HFFc6 (cell line): Measurements from ENCODE around the gene XRCC3. TPM values are rescaled to one million over a fixed set of nuclear protein-coding genes. Genes with fewer than 3 reads are reported as not detected.

ENCODE experiments used
- DNase-seq: peaks from one replicate; pipeline ENCODE4 v3.0.0-alpha.2; 2018
- H3K27ac Mint-ChIP-seq: 2 replicates; pipeline ENCODE4 v1.8.0; 2020; ENCODE audit warnings: mild to moderate bottlenecking, mixed read lengths
- H3K27me3 Mint-ChIP-seq: 2 replicates; pipeline ENCODE4 v1.8.0; 2021; ENCODE audit warnings: mild to moderate bottlenecking, moderate library complexity, mixed read lengths; ENCODE audit not compliant: insufficient read depth
- H3K36me3 Mint-ChIP-seq: 2 replicates; pipeline ENCODE4 v1.8.0; 2021; ENCODE audit warnings: low read depth, mixed read lengths
- H3K4me1 Mint-ChIP-seq: 2 replicates; pipeline ENCODE4 v1.8.0; 2020; ENCODE audit warnings: low read depth, mixed read lengths
- H3K4me3 Mint-ChIP-seq: 2 replicates; pipeline ENCODE4 v1.8.0; 2020; ENCODE audit warnings: mild to moderate bottlenecking, moderate library complexity, mixed read lengths
- H3K9me3 Mint-ChIP-seq: 2 replicates; pipeline ENCODE4 v1.8.0; 2020; ENCODE audit warnings: mild to moderate bottlenecking, mixed read lengths
- CTCF ChIP-seq: fragments of 200-600 bp; sonication (generic); IDR thresholded peaks from 2 replicates; pipeline ENCODE4 v1.5.0; 2021; ENCODE audit warnings: antibody characterized with exemption, mild to moderate bottlenecking
- total RNA-seq, 6 experiments: library from RNA; stranded (reverse); fragmentation: NEBNext Ultra II Directional; extraction: Animal tissue kit (Norgen Biotek cat#: 25700); gene quantifications; 2 replicates in 1 of 6; 3 replicates in 5 of 6; pipeline ENCODE4 v1.2.3, GENCODE V29; 2021

XRCC3 gene
- total RNA-seq, 6 experiments from 2014 or later = 7.3 to 15.7 (median 13.4) TPM

- peaks cover 17% of the 10 kb centered on the region for H3K4me1 Mint-ChIP-seq
- 0 out of 2 replicates have a peak overlapping the region, but pooled peaks have one; percentile 29 for H3K27ac Mint-ChIP-seq
- TF ChIP-seq CTCF = no peak
- H3K27me3 Mint-ChIP-seq = peaks cover 31% of the 10 kb centered on the region
- H3K36me3 Mint-ChIP-seq = peaks cover 16% of the 10 kb centered on the region
- no peak for DNase-seq
- no peak overlapping the region for H3K4me3 Mint-ChIP-seq
- H3K9me3 Mint-ChIP-seq = peaks cover 8% of the 10 kb centered on the region; the same call in 1 of the 2 replicates
Observed at GRCh38 chr14:103711516-103712431, 3.5 kb downstream of the XRCC3 start.

- Mint-ChIP-seq H3K27ac (no peak overlapping the region; the same call in 1 of the 2 replicates), H3K4me3 (no peak overlapping the region), H3K4me1 (peaks cover 14% of the 10 kb centered on the region), H3K27me3 (peaks cover 34% of the 10 kb centered on the region), H3K9me3 (peaks cover 8% of the 10 kb centered on the region; the same call in 1 of the 2 replicates), H3K36me3 (peaks cover 16% of the 10 kb centered on the region)
- no peak for TF ChIP-seq CTCF
- DNase-seq = no peak
Observed at GRCh38 chr14:103710771-103711377, 4.4 kb downstream of the XRCC3 start.

DNA sequence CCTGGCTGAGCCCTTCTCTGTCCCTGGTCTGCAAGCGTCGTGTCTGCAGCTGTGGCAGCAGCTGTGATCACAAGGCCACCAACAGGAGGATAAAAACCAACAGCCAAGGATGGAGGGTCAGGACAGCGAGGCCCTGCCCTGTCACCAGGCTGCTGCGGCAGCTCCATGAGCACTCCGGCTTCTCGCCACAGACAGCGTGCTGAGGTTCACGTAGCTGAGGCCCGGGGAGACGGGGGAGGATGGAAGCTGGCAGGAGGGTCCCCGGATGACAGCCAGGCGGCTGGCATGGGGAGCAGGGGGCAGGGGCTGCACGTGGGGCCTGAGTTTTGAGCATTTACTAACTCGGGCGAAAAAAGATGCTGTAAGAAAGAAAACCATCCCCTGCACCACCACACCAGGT is 5.4 kb downstream of the XRCC3 start:
- no peak for DNase-seq
- Mint-ChIP-seq H3K4me1 (peaks cover 14% of the 10 kb centered on the region), H3K36me3 (peaks cover 19% of the 10 kb centered on the region), H3K27me3 (peaks cover 33% of the 10 kb centered on the region), H3K27ac (no peak overlapping the region), H3K9me3 (peaks cover 9% of the 10 kb centered on the region), H3K4me3 (no peak overlapping the region)
- TF ChIP-seq CTCF = no peak

- no peak for DNase-seq
- H3K27ac Mint-ChIP-seq = no peak overlapping the region
- H3K4me1 Mint-ChIP-seq = peaks cover 8% of the 10 kb centered on the region
- peaks cover 28% of the 10 kb centered on the region for H3K27me3 Mint-ChIP-seq
- H3K36me3 Mint-ChIP-seq = peaks cover 25% of the 10 kb centered on the region
- peaks cover 14% of the 10 kb centered on the region for H3K9me3 Mint-ChIP-seq
- peak overlapping the region; percentile 20; the same call in 1 of the 2 replicates for H3K4me3 Mint-ChIP-seq
- no peak for TF ChIP-seq CTCF
Observed at GRCh38 chr14:103708750-103709187, 6.5 kb downstream of the XRCC3 start.

DNA sequence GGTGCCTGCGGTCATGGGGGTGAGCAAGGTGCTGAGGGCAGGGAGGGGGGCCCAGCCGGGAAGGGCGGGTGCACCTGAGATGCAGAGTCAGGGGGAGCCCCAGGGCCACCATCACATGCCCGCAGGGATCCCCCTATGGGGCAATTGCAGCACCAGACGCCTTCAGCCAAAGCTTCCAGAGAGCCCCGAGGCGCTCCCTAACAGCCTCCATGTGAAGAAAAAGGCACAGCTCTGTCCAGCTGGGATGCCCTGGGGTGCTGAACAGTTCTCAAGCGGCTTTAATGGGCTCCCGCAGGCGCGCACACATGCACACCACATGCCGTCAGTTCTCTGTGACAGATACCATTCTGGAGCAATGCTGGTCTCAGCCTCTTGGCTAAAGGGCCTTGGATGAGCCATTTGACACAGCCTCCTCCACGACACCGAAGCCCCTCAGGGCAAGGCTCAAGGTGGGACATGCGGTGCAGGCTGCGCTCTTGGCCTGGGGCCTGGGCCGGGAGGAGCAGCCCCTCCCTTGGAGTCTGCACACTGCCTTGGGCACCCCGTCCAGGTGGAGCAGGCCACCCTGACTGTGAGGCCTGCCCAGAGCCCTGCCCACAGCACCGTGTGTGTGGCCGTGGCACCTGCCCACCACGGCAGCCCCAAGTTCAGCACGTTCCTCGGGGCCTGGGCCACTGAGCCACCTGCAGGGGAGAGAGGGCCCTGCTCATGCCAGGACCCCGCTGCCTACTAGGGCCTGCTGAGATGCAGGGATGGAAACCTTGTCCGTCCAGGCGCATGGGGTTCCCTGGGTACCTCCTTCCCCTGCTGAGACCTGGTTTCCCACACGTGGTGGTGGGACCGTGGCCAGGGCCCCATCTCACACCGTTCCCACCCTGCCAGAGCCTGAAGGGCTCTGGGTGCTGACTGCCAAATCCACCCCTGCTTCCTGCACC is 7.7 kb downstream of the XRCC3 start:
- Mint-ChIP-seq H3K27me3 (peaks cover 27% of the 10 kb centered on the region), H3K36me3 (peaks cover 30% of the 10 kb centered on the region), H3K4me3 (no peak overlapping the region), H3K9me3 (peaks cover 17% of the 10 kb centered on the region), H3K4me1 (no peaks in the 10 kb centered on the region; the same call in 1 of the 2 replicates), H3K27ac (no peak overlapping the region)
- no peak for DNase-seq
- TF ChIP-seq CTCF = no peak
